IMR-90 (cell line): ENCODE results near the gene STPG1. TPM values are rescaled to one million over a fixed set of nuclear protein-coding genes. Genes with fewer than 3 reads are reported as not detected.
A peak's percentile ranks its signal among the peaks of the same experiment; 100 is the strongest.

Experiments used
- ATAC-seq: fragments of 200-7000 bp; cut with Tn5 transposase; 2 replicates; pipeline ENCODE4 v1.9.1; 2020; ENCODE audit warnings: low read depth, mild to moderate bottlenecking, moderate library complexity
- BruUV-seq: library from RNA; stranded (reverse); fragments of 400-500 nt; replicated peaks from 2 replicates; lab custom pipeline; 2021; lab: Mats Ljungman, UMichigan
- CTCF ChIA-PET: fragments of 300-600 bp; formaldehyde crosslinking; extraction: SDS; loops from one replicate; lab custom pipeline; 2021; ENCODE audit warnings: antibody characterized with exemption; lab: Yijun Ruan, JAX
- POLR2A ChIA-PET: fragments of 300-600 bp; sonication (Branson Sonifier 250); formaldehyde crosslinking; loops from one replicate; lab custom pipeline; 2022; ENCODE audit warnings: antibody characterized with exemption; ENCODE audit not compliant: unreplicated experiment; lab: Charles Lee
- DNase-seq: peaks from one replicate; pipeline ENCODE4 v3.0.0; 2013
- H2AFZ ChIP-seq: replicated peaks from 2 replicates; pipeline ENCODE3; 2013; ENCODE audit warnings: low read length, mild to moderate bottlenecking; ENCODE audit not compliant: poor library complexity
- H2AK5ac ChIP-seq: 2 replicates; pipeline ENCODE4 v1.6.1; 2013; ENCODE audit warnings: low read depth, low read length, inconsistent platforms
- H2AK9ac ChIP-seq: replicated peaks from 2 replicates; pipeline ENCODE3; 2013; ENCODE audit warnings: mild to moderate bottlenecking, low read depth, low read length, moderate library complexity; ENCODE audit not compliant: poor library complexity
- H2BK120ac ChIP-seq: 2 replicates; pipeline ENCODE4 v1.6.1; 2013; ENCODE audit warnings: low read depth, low read length, inconsistent platforms
- H2BK15ac ChIP-seq: 3 replicates; pipeline ENCODE4 v1.6.1; 2013; ENCODE audit warnings: low read depth, low read length, inconsistent platforms
- H2BK20ac ChIP-seq: 2 replicates; pipeline ENCODE4 v1.6.1; 2013; ENCODE audit warnings: low read depth, mild to moderate bottlenecking, inconsistent platforms, low read length, moderate library complexity
- H2BK5ac ChIP-seq: 2 replicates; pipeline ENCODE4 v1.6.1; 2013; ENCODE audit warnings: mild to moderate bottlenecking, low read depth, low read length, inconsistent platforms; ENCODE audit not compliant: poor library complexity, severe bottlenecking
- H3K14ac ChIP-seq: replicated peaks from 2 replicates; pipeline ENCODE4 v1.6.1; 2013; ENCODE audit warnings: low read depth, low read length, inconsistent platforms
- H3K18ac ChIP-seq: 2 replicates; pipeline ENCODE4 v1.6.1; 2013; ENCODE audit warnings: low read depth, low read length, control low read depth
- H3K23ac ChIP-seq: 2 replicates; pipeline ENCODE4 v1.6.1; 2013; ENCODE audit warnings: low read depth, low read length, inconsistent platforms
- H3K27ac ChIP-seq: 2 replicates; pipeline ENCODE4 v1.5.1; 2013; ENCODE audit warnings: mild to moderate bottlenecking, control low read depth, low read length; ENCODE audit not compliant: insufficient read depth
- H3K27me3 ChIP-seq: 2 replicates; pipeline ENCODE4 v1.6.1; 2013; ENCODE audit warnings: low read length; ENCODE audit not compliant: control insufficient read depth, insufficient read depth
- H3K36me3 ChIP-seq: 2 replicates; pipeline ENCODE4 v1.6.1; 2013; ENCODE audit warnings: low read length, mixed read lengths; ENCODE audit not compliant: control insufficient read depth, insufficient read depth
- H3K4ac ChIP-seq: 2 replicates; pipeline ENCODE4 v1.6.1; 2013; ENCODE audit warnings: low read depth, low read length, inconsistent platforms
- H3K4me1 ChIP-seq: 2 replicates; pipeline ENCODE4 v1.6.1; 2013; ENCODE audit warnings: low read length, mixed read lengths; ENCODE audit not compliant: control insufficient read depth, insufficient read depth
- H3K4me2 ChIP-seq: 2 replicates; pipeline ENCODE4 v1.6.1; 2013; ENCODE audit warnings: low read depth, mild to moderate bottlenecking, control low read depth, low read length, moderate library complexity
- H3K4me3 ChIP-seq: 2 replicates; pipeline ENCODE4 v1.5.1; 2013; ENCODE audit warnings: low read depth, mild to moderate bottlenecking, control low read depth, low read length, moderate library complexity; ENCODE audit not compliant: insufficient read depth
- H3K56ac ChIP-seq: 2 replicates; pipeline ENCODE4 v1.6.1; 2013; ENCODE audit warnings: low read length, inconsistent platforms; ENCODE audit not compliant: insufficient read depth; ENCODE audit errors: extremely low read depth
- H3K79me1 ChIP-seq, 2 experiments: 2 replicates each; pipeline ENCODE4 v1.6.1; 2013; ENCODE audit warnings: low read length in 2 of 2, inconsistent platforms in 1 of 2, low read depth in 1 of 2
- H3K9ac ChIP-seq: 2 replicates; pipeline ENCODE4 v1.6.1; 2013; ENCODE audit warnings: low read depth, low read length, control low read depth
- H3K9me1 ChIP-seq: 2 replicates; pipeline ENCODE4 v1.6.1; 2013; ENCODE audit warnings: low read length, inconsistent platforms; ENCODE audit not compliant: insufficient read depth
- H3K9me3 ChIP-seq: 2 replicates; pipeline ENCODE4 v1.6.1; 2013; ENCODE audit warnings: low read length; ENCODE audit not compliant: control insufficient read depth, insufficient read depth
- H4K20me1 ChIP-seq: 2 replicates; pipeline ENCODE4 v1.6.1; 2013; ENCODE audit warnings: low read length, inconsistent platforms; ENCODE audit not compliant: insufficient read depth
- H4K5ac ChIP-seq: 2 replicates; pipeline ENCODE4 v1.6.1; 2013; ENCODE audit warnings: mild to moderate bottlenecking, low read depth, low read length, control low read depth
- H4K8ac ChIP-seq, 2 experiments: 2 replicates each; pipeline ENCODE4 v1.6.1; 2013; ENCODE audit warnings: low read depth in 2 of 2, low read length in 2 of 2, control low read depth in 1 of 2, inconsistent platforms in 1 of 2
- H4K91ac ChIP-seq: 2 replicates; pipeline ENCODE4 v1.6.1; 2013; ENCODE audit warnings: low read depth, low read length, inconsistent platforms; ENCODE audit not compliant: insufficient read depth
- BHLHE40 ChIP-seq: fragments of 150-350 bp; IDR thresholded peaks from 2 replicates; pipeline ENCODE4 v1.6.1; 2016; ENCODE audit warnings: mild to moderate bottlenecking, low read depth, low read length
- ELK1 ChIP-seq: fragments of 150-350 bp; IDR thresholded peaks from 2 replicates; pipeline ENCODE4 v1.6.1; 2016; ENCODE audit warnings: low read depth, mild to moderate bottlenecking, low read length, moderate library complexity, borderline replicate concordance
- MAFK ChIP-seq: IDR thresholded peaks from 2 replicates; pipeline ENCODE4 v1.6.1; 2012; ENCODE audit warnings: low read depth, low read length, improper control_type of control experiment
- MXI1 ChIP-seq: IDR thresholded peaks from 2 replicates; pipeline ENCODE4 v1.6.1; 2012; ENCODE audit warnings: low read depth, mild to moderate bottlenecking, low read length, moderate library complexity, borderline replicate concordance
- POLR2A ChIP-seq: IDR thresholded peaks from 2 replicates; pipeline ENCODE4 v1.6.1; 2012; ENCODE audit warnings: mild to moderate bottlenecking, low read depth, low read length
- USF2 ChIP-seq: fragments of 150-350 bp; IDR thresholded peaks from 2 replicates; pipeline ENCODE4 v1.6.1; 2017; ENCODE audit warnings: mild to moderate bottlenecking, antibody characterized with exemption, low read length, low read depth
- WGBS, 2 experiments: methylation state at CpG; one replicate each; pipeline versions ENCODE4 v1.1.5 to v1.1.7; 2013; ENCODE audit warnings: missing lambda C conversion rate in 2 of 2; ENCODE audit not compliant: insufficient read length in 1 of 2; ENCODE audit errors: extremely low coverage in 2 of 2; 5-methylcytosine and 5-hydroxymethylcytosine counted together
- dilution Hi-C: fragments of 300-500 bp; cut with HindIII; formaldehyde crosslinking; loops from one replicate; pipeline ENCODE4 v1.14.3; 2018; ENCODE audit warnings: low sequenced_read_pairs; ENCODE audit not compliant: unreplicated experiment
- in situ Hi-C: fragments of 300-500 bp; cut with MboI; formaldehyde crosslinking; loops from 3 replicates; pipeline ENCODE4 v1.14.3; 2019; ENCODE audit warnings: low sequenced_read_pairs, inconsistent platforms, mixed read lengths
- intact Hi-C: fragments of 100-400 bp; cut with micrococcal nuclease; formaldehyde crosslinking; loops from 2 replicates; pipeline ENCODE4 v1.10.0; 2022
- polyA plus RNA-seq, 3 experiments: library from polyadenylated mRNA; depleted of rRNA; stranded (reverse); fragments of >200 nt; gene quantifications; 2 replicates each; pipeline ENCODE4 v1.2.3, GENCODE V29; 2012; ENCODE audit warnings: low replicate concordance in 1 of 3
- total RNA-seq: library from RNA; depleted of rRNA; stranded (reverse); fragments of >200 nt; gene quantifications from 2 replicates; pipeline ENCODE4 v1.2.3, GENCODE V29; 2012

The STPG1 gene
- total and polyA plus RNA-seq, 2 of the 4 experiments (the other 2 are of a cell fraction) = 3.0 to 6.5 TPM

GRCh38 chr1:24351918-24352627 is 61.5 kb downstream of the STPG1 start:
- H3K4me1 ChIP-seq = peaks cover 8% of the 10 kb centered on the region
- dilution Hi-C loops (no loop called here), in situ Hi-C loops (no loop called here), intact Hi-C loops (no loop called here)
- H3K4me2 ChIP-seq = no peak overlapping the region
- no peak overlapping the region for H4K5ac ChIP-seq
- 0 out of 2 replicates have a peak overlapping the region, but pooled peaks have one; percentile 21 for H2AK5ac ChIP-seq
- no peak overlapping the region for H3K56ac ChIP-seq
- peaks cover 6% of the 10 kb centered on the region; the same call in 1 of the 2 replicates for H3K9me1 ChIP-seq
- H4K91ac ChIP-seq = no peak overlapping the region
- ChIA-PET CTCF (no interaction called here), POLR2A (no interaction called here)
- peaks cover 3% of the 10 kb centered on the region; the same call in 1 of the 2 replicates for H3K27me3 ChIP-seq
- H3K27ac ChIP-seq = no peak overlapping the region
- no peak overlapping the region for H2BK120ac ChIP-seq
- no peaks in the 10 kb centered on the region for H3K9me3 ChIP-seq
- H2AFZ ChIP-seq = no peak overlapping the region
- H3K4ac ChIP-seq = no peak overlapping the region; the same call in 1 of the 2 replicates
- BruUV-seq = no TSS peak
- ATAC-seq = peak; percentile 66
- H4K8ac ChIP-seq = 0 out of 4 replicates have a peak overlapping the region, but pooled peaks of 1 of the 2 experiments have one; percentile 15
- no peak overlapping the region for H3K9ac ChIP-seq
- H3K36me3 ChIP-seq = no peaks in the 10 kb centered on the region
- peak overlapping the region; percentile 22; the same call in 1 of the 2 replicates for H3K14ac ChIP-seq
- H2BK5ac ChIP-seq = no peak overlapping the region
- no peak overlapping the region for H3K4me3 ChIP-seq
- H3K23ac ChIP-seq = no peak overlapping the region
- TF ChIP-seq USF2 = no peak
- no peak for TF ChIP-seq POLR2A
- TF ChIP-seq MXI1 = no peak
- TF ChIP-seq ELK1 = no peak
- no peak for TF ChIP-seq BHLHE40
- TF ChIP-seq MAFK = no peak
- no peak overlapping the region for H3K18ac ChIP-seq
- WGBS, 2 experiments = 65% methylated on average over 2 of the region's 7 CpGs; no CpG with 5 or more reads in 1 of the 2 experiments
- no peak overlapping the region for H2BK15ac ChIP-seq
- H3K79me1 ChIP-seq = no peaks in the 10 kb centered on the region
- DNase-seq = peak; percentile 73
- H2BK20ac ChIP-seq = no peak overlapping the region
- H4K20me1 ChIP-seq = 0 out of 2 replicates have a peak, but pooled peaks cover 5% of the 10 kb centered on the region
- H2AK9ac ChIP-seq = no peak overlapping the region
